Measurements from ENCODE around the gene SLC16A12.
"Not testable (repeated sequence)": the region's sequence is repeated elsewhere in the genome, so short reads cannot be mapped to it uniquely, and the experiment has no call there.

Gene SLC16A12

DNA sequence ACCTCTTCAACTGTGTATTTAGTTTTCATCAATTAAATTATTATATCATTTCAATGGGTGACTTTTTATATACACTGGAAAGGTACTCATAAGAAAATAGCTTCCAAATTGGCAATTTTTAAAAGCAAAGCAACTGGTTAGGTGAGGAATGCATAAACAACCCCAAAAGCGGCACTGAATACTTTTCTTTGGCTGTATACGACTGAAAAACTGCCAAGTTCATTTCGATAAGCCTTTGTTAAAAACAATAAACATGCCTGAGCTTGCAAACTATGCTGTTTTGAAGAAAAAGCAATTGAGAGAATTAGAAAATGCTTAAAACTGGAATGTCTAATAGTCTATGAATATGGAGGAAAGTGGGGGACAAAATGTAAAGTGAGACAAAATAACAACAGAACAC, 2.9 kb downstream of the SLC16A12 start:
- no peak overlapping the region for H3K27ac ChIP-seq (ENCODE audit: insufficient read depth, low read length, poor library complexity, severe bottlenecking)
- no peak overlapping the region for H3K4me3 ChIP-seq (ENCODE audit: insufficient read depth, low read depth, low read length, poor library complexity, severe bottlenecking)
- H3K9me3 ChIP-seq (ENCODE audit: control insufficient read depth, low read length): no peaks in the 10 kb centered on the region
- DNase-seq: no peak
- H3K4me1 ChIP-seq (ENCODE audit: control insufficient read depth, insufficient read depth, low read length, poor library complexity, severe bottlenecking): no peaks in the 10 kb centered on the region
- H3K27me3 ChIP-seq (replicated peaks; ENCODE audit: control insufficient read depth, insufficient read depth, low read length, poor library complexity, severe bottlenecking): peaks cover 15% of the 10 kb centered on the region
- no peaks in the 10 kb centered on the region for H3K36me3 ChIP-seq (ENCODE audit: control insufficient read depth, insufficient read depth, low read length)

GRCh38 chr10:89531359-89531758, 4.0 kb downstream of the SLC16A12 start:
- H3K9me3 ChIP-seq (ENCODE audit: control insufficient read depth, low read length): no peaks in the 10 kb centered on the region
- no peaks in the 10 kb centered on the region for H3K4me1 ChIP-seq (ENCODE audit: control insufficient read depth, insufficient read depth, low read length, poor library complexity, severe bottlenecking)
- no peak overlapping the region for H3K27ac ChIP-seq (ENCODE audit: insufficient read depth, low read length, poor library complexity, severe bottlenecking)
- no peak overlapping the region for H3K4me3 ChIP-seq (ENCODE audit: insufficient read depth, low read depth, low read length, poor library complexity, severe bottlenecking)
- H3K36me3 ChIP-seq (ENCODE audit: control insufficient read depth, insufficient read depth, low read length): no peaks in the 10 kb centered on the region
- H3K27me3 ChIP-seq (replicated peaks; ENCODE audit: control insufficient read depth, insufficient read depth, low read length, poor library complexity, severe bottlenecking): peaks cover 12% of the 10 kb centered on the region
- no peak for DNase-seq

GRCh38 chr10:89529711-89530110, 5.7 kb downstream of the SLC16A12 start:
- not testable (repeated sequence) for H3K27ac ChIP-seq (ENCODE audit: insufficient read depth, low read length, poor library complexity, severe bottlenecking); H3K27me3 ChIP-seq (replicated peaks; ENCODE audit: control insufficient read depth, insufficient read depth, low read length, poor library complexity, severe bottlenecking); H3K4me3 ChIP-seq (ENCODE audit: insufficient read depth, low read depth, low read length, poor library complexity, severe bottlenecking); H3K4me1 ChIP-seq (ENCODE audit: control insufficient read depth, insufficient read depth, low read length, poor library complexity, severe bottlenecking); H3K36me3 ChIP-seq (ENCODE audit: control insufficient read depth, insufficient read depth, low read length); H3K9me3 ChIP-seq (ENCODE audit: control insufficient read depth, low read length); DNase-seq

- H3K36me3 ChIP-seq (ENCODE audit: control insufficient read depth, insufficient read depth, low read length): no peaks in the 10 kb centered on the region
- DNase-seq: no peak
- H3K4me1 ChIP-seq (ENCODE audit: control insufficient read depth, insufficient read depth, low read length, poor library complexity, severe bottlenecking): no peaks in the 10 kb centered on the region
- H3K27ac ChIP-seq (ENCODE audit: insufficient read depth, low read length, poor library complexity, severe bottlenecking): no peak overlapping the region
- H3K9me3 ChIP-seq (ENCODE audit: control insufficient read depth, low read length): no peaks in the 10 kb centered on the region
- H3K27me3 ChIP-seq (replicated peaks; ENCODE audit: control insufficient read depth, insufficient read depth, low read length, poor library complexity, severe bottlenecking): no peaks in the 10 kb centered on the region
- no peak overlapping the region for H3K4me3 ChIP-seq (ENCODE audit: insufficient read depth, low read depth, low read length, poor library complexity, severe bottlenecking)
These were observed 9.0 kb downstream of the SLC16A12 start for GRCh38 chr10:89526358-89526757.

- Histone ChIP-seq H3K4me1 (ENCODE audit: control insufficient read depth, insufficient read depth, low read length, poor library complexity, severe bottlenecking) (no peaks in the 10 kb centered on the region), H3K27ac (ENCODE audit: insufficient read depth, low read length, poor library complexity, severe bottlenecking) (no peak overlapping the region), H3K36me3 (ENCODE audit: control insufficient read depth, insufficient read depth, low read length) (no peaks in the 10 kb centered on the region), H3K27me3 (replicated peaks; ENCODE audit: control insufficient read depth, insufficient read depth, low read length, poor library complexity, severe bottlenecking) (no peaks in the 10 kb centered on the region), H3K4me3 (ENCODE audit: insufficient read depth, low read depth, low read length, poor library complexity, severe bottlenecking) (no peak overlapping the region), H3K9me3 (ENCODE audit: control insufficient read depth, low read length) (no peaks in the 10 kb centered on the region)
- no peak for DNase-seq
These were observed 9.8 kb downstream of the SLC16A12 start for GRCh38 chr10:89525556-89525955.

GRCh38 chr10:89524279-89524678, 11.1 kb downstream of the SLC16A12 start:
- no peak for DNase-seq
- Histone ChIP-seq H3K4me3 (ENCODE audit: insufficient read depth, low read depth, low read length, poor library complexity, severe bottlenecking) (no peak overlapping the region), H3K4me1 (ENCODE audit: control insufficient read depth, insufficient read depth, low read length, poor library complexity, severe bottlenecking) (no peaks in the 10 kb centered on the region), H3K9me3 (ENCODE audit: control insufficient read depth, low read length) (no peaks in the 10 kb centered on the region), H3K27ac (ENCODE audit: insufficient read depth, low read length, poor library complexity, severe bottlenecking) (no peak overlapping the region), H3K36me3 (ENCODE audit: control insufficient read depth, insufficient read depth, low read length) (no peaks in the 10 kb centered on the region), H3K27me3 (replicated peaks; ENCODE audit: control insufficient read depth, insufficient read depth, low read length, poor library complexity, severe bottlenecking) (no peaks in the 10 kb centered on the region)

- no peak overlapping the region for H3K27ac ChIP-seq (ENCODE audit: insufficient read depth, low read length, poor library complexity, severe bottlenecking)
- no peaks in the 10 kb centered on the region for H3K4me1 ChIP-seq (ENCODE audit: control insufficient read depth, insufficient read depth, low read length, poor library complexity, severe bottlenecking)
- H3K9me3 ChIP-seq (ENCODE audit: control insufficient read depth, low read length): no peaks in the 10 kb centered on the region
- H3K27me3 ChIP-seq (replicated peaks; ENCODE audit: control insufficient read depth, insufficient read depth, low read length, poor library complexity, severe bottlenecking): no peaks in the 10 kb centered on the region
- DNase-seq: no peak
- H3K36me3 ChIP-seq (ENCODE audit: control insufficient read depth, insufficient read depth, low read length): no peaks in the 10 kb centered on the region
- H3K4me3 ChIP-seq (ENCODE audit: insufficient read depth, low read depth, low read length, poor library complexity, severe bottlenecking): no peak overlapping the region
These were observed 12.1 kb downstream of the SLC16A12 start for GRCh38 chr10:89523274-89523673.

- H3K4me3 ChIP-seq (ENCODE audit: insufficient read depth, low read depth, low read length, poor library complexity, severe bottlenecking): no peak overlapping the region
- no peak overlapping the region for H3K27ac ChIP-seq (ENCODE audit: insufficient read depth, low read length, poor library complexity, severe bottlenecking)
- no peaks in the 10 kb centered on the region for H3K9me3 ChIP-seq (ENCODE audit: control insufficient read depth, low read length)
- H3K27me3 ChIP-seq (replicated peaks; ENCODE audit: control insufficient read depth, insufficient read depth, low read length, poor library complexity, severe bottlenecking): no peaks in the 10 kb centered on the region
- no peak for DNase-seq
- no peaks in the 10 kb centered on the region for H3K36me3 ChIP-seq (ENCODE audit: control insufficient read depth, insufficient read depth, low read length)
- no peaks in the 10 kb centered on the region for H3K4me1 ChIP-seq (ENCODE audit: control insufficient read depth, insufficient read depth, low read length, poor library complexity, severe bottlenecking)
These were observed 12.9 kb downstream of the SLC16A12 start for GRCh38 chr10:89522463-89522862.

DNA sequence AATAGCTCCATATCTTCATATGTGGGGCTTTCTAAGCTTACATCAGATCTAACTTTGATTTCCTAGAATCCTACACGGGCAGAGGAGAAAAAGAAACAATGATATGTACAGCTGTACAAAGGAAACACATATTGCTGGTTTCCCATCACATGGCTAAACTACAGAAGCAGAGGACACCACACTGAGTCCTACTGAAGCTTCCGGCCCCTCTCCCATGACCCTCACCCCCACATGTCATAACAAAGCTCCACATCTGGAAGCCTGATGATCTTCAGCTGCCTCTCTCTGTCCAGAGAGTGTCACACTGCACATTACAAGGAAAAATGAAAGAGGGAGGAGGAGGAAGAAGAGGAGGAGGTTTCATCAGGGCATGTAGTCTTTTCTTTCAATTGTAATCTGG, 14.0 kb downstream of the SLC16A12 start:
- Histone ChIP-seq H3K27ac (ENCODE audit: insufficient read depth, low read length, poor library complexity, severe bottlenecking) (no peak overlapping the region), H3K36me3 (ENCODE audit: control insufficient read depth, insufficient read depth, low read length) (no peaks in the 10 kb centered on the region), H3K9me3 (ENCODE audit: control insufficient read depth, low read length) (no peaks in the 10 kb centered on the region), H3K4me1 (ENCODE audit: control insufficient read depth, insufficient read depth, low read length, poor library complexity, severe bottlenecking) (no peaks in the 10 kb centered on the region), H3K4me3 (ENCODE audit: insufficient read depth, low read depth, low read length, poor library complexity, severe bottlenecking) (no peak overlapping the region), H3K27me3 (replicated peaks; ENCODE audit: control insufficient read depth, insufficient read depth, low read length, poor library complexity, severe bottlenecking) (no peaks in the 10 kb centered on the region)
- no peak for DNase-seq

GRCh38 chr10:89520706-89521105, 14.7 kb downstream of the SLC16A12 start:
- Histone ChIP-seq H3K36me3 (ENCODE audit: control insufficient read depth, insufficient read depth, low read length) (no peaks in the 10 kb centered on the region), H3K4me3 (ENCODE audit: insufficient read depth, low read depth, low read length, poor library complexity, severe bottlenecking) (no peak overlapping the region), H3K4me1 (ENCODE audit: control insufficient read depth, insufficient read depth, low read length, poor library complexity, severe bottlenecking) (no peaks in the 10 kb centered on the region), H3K9me3 (ENCODE audit: control insufficient read depth, low read length) (no peaks in the 10 kb centered on the region), H3K27me3 (replicated peaks; ENCODE audit: control insufficient read depth, insufficient read depth, low read length, poor library complexity, severe bottlenecking) (no peaks in the 10 kb centered on the region), H3K27ac (ENCODE audit: insufficient read depth, low read length, poor library complexity, severe bottlenecking) (no peak overlapping the region)
- DNase-seq: no peak
